DOHH2 (cell line): ENCODE results near the gene ICE1.

Experiments
- H3F3A ChIP-seq: fragments of 200-600 bp; sonication (generic), shearing (Covaris generic); 2 replicates; pipeline ENCODE4 v1.6.0; 2016; ENCODE audit warnings: antibody characterized with exemption, mild to moderate bottlenecking; ENCODE audit not compliant: control insufficient read depth, insufficient read depth
- H3K27ac ChIP-seq: fragments of 200-600 bp; sonication (generic); 2 replicates; pipeline ENCODE4 v1.5.1; 2014; ENCODE audit warnings: low read depth, mild to moderate bottlenecking, low read length, moderate library complexity
- H3K27me3 ChIP-seq: fragments of 200-600 bp; sonication (generic); 2 replicates; pipeline ENCODE4 v1.6.1; 2014; ENCODE audit warnings: mild to moderate bottlenecking, low read length, mixed read lengths; ENCODE audit not compliant: control insufficient read depth
- H3K36me3 ChIP-seq: fragments of 200-600 bp; sonication (generic); 2 replicates; pipeline ENCODE4 v1.6.1; 2014; ENCODE audit warnings: mild to moderate bottlenecking, low read length, moderate library complexity, mixed read lengths; ENCODE audit not compliant: control insufficient read depth
- H3K4me1 ChIP-seq: fragments of 200-600 bp; sonication (generic); 2 replicates; pipeline ENCODE4 v1.6.1; 2014; ENCODE audit warnings: mild to moderate bottlenecking, low read length, mixed read lengths; ENCODE audit not compliant: control insufficient read depth
- H3K4me2 ChIP-seq: fragments of 200-600 bp; sonication (generic); 2 replicates; pipeline ENCODE4 v1.6.0; 2014; ENCODE audit warnings: mild to moderate bottlenecking, low read length, moderate library complexity
- H3K4me3 ChIP-seq: fragments of 200-600 bp; sonication (generic); 2 replicates; pipeline ENCODE4 v1.5.1; 2014; ENCODE audit warnings: mild to moderate bottlenecking, low read length, mixed read lengths
- H3K79me2 ChIP-seq: fragments of 200-600 bp; sonication (generic); 2 replicates; pipeline ENCODE4 v1.6.1; 2014; ENCODE audit warnings: mild to moderate bottlenecking, low read length, mixed read lengths; ENCODE audit not compliant: control insufficient read depth
- H3K9me2 ChIP-seq: fragments of 200-600 bp; sonication (generic); replicated peaks from 2 replicates; pipeline ENCODE4 v1.6.1; 2014; ENCODE audit warnings: mild to moderate bottlenecking, low read length, mixed read lengths; ENCODE audit not compliant: control insufficient read depth
- H3K9me3 ChIP-seq: fragments of 200-600 bp; sonication (generic); 2 replicates; pipeline ENCODE4 v1.6.1; 2014; ENCODE audit warnings: antibody characterized with exemption, low read length, mixed read lengths; ENCODE audit not compliant: control insufficient read depth, insufficient read depth
- H4K20me1 ChIP-seq: fragments of 200-600 bp; sonication (generic); 2 replicates; pipeline ENCODE4 v1.6.0; 2014; ENCODE audit warnings: low read depth, mild to moderate bottlenecking, antibody characterized with exemption, low read length, moderate library complexity; ENCODE audit not compliant: control insufficient read depth, insufficient read depth
- CTCF ChIP-seq: fragments of 200-600 bp; sonication (generic); IDR thresholded peaks from one replicate; pipeline ENCODE4 v1.5.1; 2014; ENCODE audit warnings: antibody characterized with exemption, mild to moderate bottlenecking, low read depth, low read length; ENCODE audit not compliant: poor library complexity, severe bottlenecking
- EZH2phosphoT487 ChIP-seq: fragments of 200-600 bp; sonication (generic); IDR thresholded peaks from 2 replicates; pipeline ENCODE4 v1.6.1; 2017; ENCODE audit warnings: borderline replicate concordance, mild to moderate bottlenecking, antibody characterized with exemption, low read length, moderate library complexity, mixed read lengths

Gene ICE1

GRCh38 chr5:5383461-5383860, 39.0 kb upstream of the ICE1 start:
- H3K27me3 ChIP-seq: no peaks in the 10 kb centered on the region
- H4K20me1 ChIP-seq: no peaks in the 10 kb centered on the region
- H3K4me2 ChIP-seq: no peak overlapping the region
- H3K4me3 ChIP-seq: no peak overlapping the region
- H3K4me1 ChIP-seq: no peaks in the 10 kb centered on the region
- H3K36me3 ChIP-seq: no peaks in the 10 kb centered on the region
- no peaks in the 10 kb centered on the region for H3K79me2 ChIP-seq
- no peaks in the 10 kb centered on the region for H3K9me2 ChIP-seq
- TF ChIP-seq CTCF (no peak), EZH2phosphoT487 (no peak)
- H3F3A ChIP-seq: no peaks in the 10 kb centered on the region
- no peaks in the 10 kb centered on the region for H3K9me3 ChIP-seq
- H3K27ac ChIP-seq: no peak overlapping the region

GRCh38 chr5:5384660-5385330, 37.7 kb upstream of the ICE1 start:
- H3K4me1 ChIP-seq: no peaks in the 10 kb centered on the region
- no peaks in the 10 kb centered on the region for H3F3A ChIP-seq
- no peaks in the 10 kb centered on the region for H3K27me3 ChIP-seq
- H3K4me2 ChIP-seq: no peak overlapping the region
- H3K36me3 ChIP-seq: no peaks in the 10 kb centered on the region
- no peaks in the 10 kb centered on the region for H4K20me1 ChIP-seq
- no peak overlapping the region for H3K4me3 ChIP-seq
- no peak for TF ChIP-seq CTCF
- TF ChIP-seq EZH2phosphoT487: no peak
- H3K27ac ChIP-seq: no peak overlapping the region
- H3K79me2 ChIP-seq: no peaks in the 10 kb centered on the region
- H3K9me3 ChIP-seq: no peaks in the 10 kb centered on the region
- no peaks in the 10 kb centered on the region for H3K9me2 ChIP-seq

GRCh38 chr5:5385331-5385662, 37.2 kb upstream of the ICE1 start:
- Histone ChIP-seq H4K20me1 (no peaks in the 10 kb centered on the region), H3K4me2 (no peak overlapping the region), H3K9me3 (no peaks in the 10 kb centered on the region), H3K27me3 (no peaks in the 10 kb centered on the region), H3K79me2 (no peaks in the 10 kb centered on the region), H3K27ac (no peak overlapping the region), H3F3A (no peaks in the 10 kb centered on the region), H3K9me2 (no peaks in the 10 kb centered on the region), H3K36me3 (no peaks in the 10 kb centered on the region), H3K4me3 (no peak overlapping the region), H3K4me1 (no peaks in the 10 kb centered on the region)
- TF ChIP-seq EZH2phosphoT487 (no peak), CTCF (no peak)
